Endometrial microvascular endothelial cells (primary cell): ENCODE measurements around the gene EME1. TPM values are rescaled to one million over a fixed set of nuclear protein-coding genes. Genes with fewer than 3 reads are reported as not detected.

Experiments
- in situ Hi-C: cut with HindIII; loops from 2 replicates; pipeline ENCODE4 v1.10.0; 2017; ENCODE audit warnings: low sequenced_read_pairs, low pct_unique_long_range_greater_than_20kb; ENCODE audit errors: inconsistent ontology term
- total RNA-seq: library from RNA; depleted of rRNA; stranded (reverse); fragments of >200 nt; gene quantifications from one replicate; pipeline ENCODE4 v1.2.3, GENCODE V29; 2015; ENCODE audit errors: inconsistent ontology term

Gene EME1
- total RNA-seq, 1 donor from 2014 or later: 3.1 TPM

DNA sequence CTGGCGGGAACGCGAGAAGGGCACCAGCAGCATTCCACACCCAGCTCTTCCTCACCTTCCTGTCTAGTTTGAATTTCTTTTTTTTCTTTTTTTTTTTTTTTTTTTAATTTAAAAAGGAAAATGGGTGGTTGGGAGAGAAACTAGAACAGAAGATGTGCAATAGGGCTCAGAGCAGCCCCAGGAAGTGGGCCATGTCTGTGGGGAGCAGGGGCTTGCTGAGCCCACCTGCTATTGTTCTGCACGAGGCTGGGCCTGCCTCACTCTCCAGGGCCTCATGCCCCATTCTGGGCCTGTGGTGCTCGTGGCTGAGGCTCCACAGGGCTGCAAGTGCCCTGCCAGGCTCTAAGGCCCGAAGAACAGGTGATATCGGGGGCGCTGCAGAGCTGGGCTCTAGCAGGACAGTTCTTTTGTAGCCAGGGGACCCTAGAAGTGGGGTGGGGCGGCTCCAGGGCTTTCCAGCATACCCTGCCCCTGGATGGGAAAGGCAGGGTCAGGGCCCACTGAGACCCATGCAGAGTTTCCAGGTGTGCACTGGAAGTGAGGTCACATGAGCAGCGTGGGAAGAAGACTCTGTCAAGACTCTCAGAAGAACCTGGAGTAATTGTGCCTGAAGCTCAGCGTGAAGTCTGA is 12.4 kb upstream of the EME1 start:
- in situ Hi-C loops: no loop called here

DNA sequence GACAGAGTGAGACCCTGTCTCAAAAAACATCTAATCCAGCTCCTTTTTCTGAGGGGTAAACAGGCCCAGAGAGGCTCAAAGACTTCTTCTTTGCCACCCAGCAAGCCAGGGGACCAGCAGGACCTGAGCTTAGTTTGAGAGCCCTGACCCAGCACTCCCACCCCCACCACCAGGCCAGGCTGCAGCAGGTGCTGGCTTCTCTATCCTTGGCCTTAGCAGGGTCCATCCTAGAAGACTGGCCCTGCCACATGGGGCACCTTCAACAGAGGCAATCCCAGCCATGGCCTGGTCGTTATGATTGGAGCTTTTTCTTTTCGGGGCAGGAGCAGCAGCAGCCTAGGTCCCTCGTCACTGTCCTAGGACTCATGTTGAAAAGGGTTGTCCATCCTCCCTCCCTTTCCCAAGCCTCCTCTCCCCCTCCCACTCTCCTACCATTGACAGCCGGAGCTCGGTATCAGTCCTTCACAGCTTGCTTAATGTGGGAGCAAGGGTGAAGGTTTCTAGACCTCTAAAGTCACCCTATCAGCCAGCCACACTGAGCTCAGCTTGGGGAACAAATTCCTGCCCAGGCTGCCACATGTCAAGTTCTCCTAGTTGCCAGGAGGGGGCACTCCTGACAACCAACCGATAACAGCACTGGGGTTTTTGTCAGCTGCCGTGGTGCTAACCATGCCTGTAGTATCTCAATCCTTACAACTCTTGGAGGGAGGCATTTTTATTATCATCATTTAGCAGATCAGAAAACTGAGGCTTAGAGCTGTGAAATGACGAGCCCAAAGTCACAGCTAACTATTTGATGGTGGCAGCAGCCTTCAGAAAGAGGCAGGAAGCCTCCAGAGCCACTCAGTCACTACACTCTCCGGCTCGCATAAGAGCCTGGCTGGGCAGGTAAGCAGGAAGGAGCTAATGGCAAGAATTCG is 11.2 kb upstream of the EME1 start:
- in situ Hi-C loops: no loop called here

DNA sequence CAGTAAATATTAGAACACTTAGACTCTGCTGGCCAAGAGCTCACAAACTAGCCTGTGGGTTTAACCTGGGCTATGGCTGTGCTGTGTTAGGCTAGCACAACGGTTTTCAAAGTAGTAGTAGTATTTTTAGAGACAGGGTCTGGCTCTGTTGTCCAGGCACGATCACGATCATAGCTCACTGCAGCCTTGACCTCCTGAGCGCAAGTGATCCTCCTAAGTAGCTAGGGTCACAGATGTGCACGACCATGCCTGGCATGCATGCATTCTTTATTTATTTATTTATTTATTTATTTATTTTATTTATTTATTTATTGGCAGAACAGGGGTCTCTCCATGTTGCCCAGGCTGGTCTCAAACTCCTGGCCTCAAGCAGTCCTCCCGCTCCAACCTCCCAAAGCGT is 10.4 kb upstream of the EME1 start:
- in situ Hi-C loops: no loop called here

DNA sequence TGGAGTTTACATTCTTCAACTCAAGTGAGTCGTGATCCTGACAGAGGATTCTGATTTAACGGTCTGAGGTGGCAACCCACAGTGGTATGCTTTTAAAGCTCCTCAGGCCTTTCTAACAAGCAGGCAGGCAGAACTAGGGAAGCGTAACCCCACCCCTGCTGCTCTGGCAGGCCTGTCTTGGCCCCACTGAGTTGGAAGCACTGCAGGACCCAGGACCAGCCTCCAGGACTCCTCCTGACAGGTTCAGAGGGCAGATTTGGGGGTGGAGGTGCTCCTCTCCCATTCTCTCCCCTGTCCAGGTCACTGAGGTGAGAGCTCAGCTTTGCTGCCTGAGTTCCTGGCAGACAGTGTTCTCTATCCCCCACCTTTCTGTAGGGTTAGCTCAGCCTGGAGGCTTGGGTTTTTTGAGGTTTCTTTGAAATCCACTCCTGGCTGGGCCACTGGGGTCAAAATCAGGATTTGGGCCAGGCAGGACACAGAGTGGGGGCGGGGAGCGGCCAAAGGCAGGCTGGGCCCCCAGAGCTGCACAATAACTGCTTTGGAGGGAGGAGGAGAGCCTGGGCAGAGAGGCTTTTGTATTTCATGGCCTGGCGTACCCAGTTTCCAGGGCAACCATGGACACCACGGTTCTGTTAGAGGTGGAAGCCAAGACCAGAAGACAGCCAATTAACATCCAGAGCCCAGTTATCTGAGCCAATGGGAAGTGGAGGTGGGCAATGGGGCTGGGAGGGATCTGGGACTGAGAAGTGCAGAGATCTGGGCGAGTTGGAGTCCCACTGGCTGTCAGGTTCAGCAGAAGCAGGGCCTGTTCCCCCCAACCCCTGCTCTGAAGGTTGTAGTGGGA is 9.6 kb upstream of the EME1 start:
- in situ Hi-C loops: no loop called here

DNA sequence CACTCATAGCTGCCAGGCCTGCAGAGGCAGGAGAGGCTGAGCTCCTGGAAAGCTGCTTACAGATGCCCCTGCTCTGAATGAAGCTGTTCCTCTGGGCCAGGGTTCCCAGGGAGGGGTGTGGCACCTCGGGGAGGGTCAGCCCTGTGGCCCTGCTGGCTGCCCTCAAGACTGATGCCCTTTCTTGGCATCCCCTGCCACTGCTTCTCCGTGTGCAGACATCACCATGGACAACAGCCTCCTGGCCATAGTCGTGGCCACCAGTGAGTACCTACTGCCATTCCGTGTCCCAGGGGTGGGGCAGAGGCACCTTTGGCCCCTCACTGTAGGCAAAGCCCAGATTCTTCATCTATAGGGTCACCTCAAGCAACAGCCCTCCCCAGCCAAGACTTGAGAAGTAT is 9.0 kb upstream of the EME1 start:
- in situ Hi-C loops: no loop called here

DNA sequence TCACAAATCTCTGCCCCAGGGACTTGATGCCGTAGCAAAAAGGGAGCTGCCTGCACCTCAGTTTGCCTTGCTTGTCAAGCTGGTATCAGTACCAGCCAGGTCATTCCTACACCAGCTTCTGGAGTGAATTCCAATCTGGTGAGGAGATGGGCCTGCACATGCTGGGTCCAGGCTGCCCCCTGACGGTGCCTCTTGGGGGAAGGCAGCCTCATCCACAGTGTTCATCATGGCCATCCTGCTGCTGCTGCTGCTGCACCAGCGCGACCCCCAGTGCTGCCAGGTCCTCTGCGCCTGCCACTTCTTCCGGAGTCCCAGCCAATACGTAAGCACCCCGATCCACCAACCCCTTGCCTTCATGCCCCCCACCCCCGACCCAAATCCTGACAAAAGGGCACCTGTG is 8.3 kb upstream of the EME1 start:
- in situ Hi-C loops: no loop called here

DNA sequence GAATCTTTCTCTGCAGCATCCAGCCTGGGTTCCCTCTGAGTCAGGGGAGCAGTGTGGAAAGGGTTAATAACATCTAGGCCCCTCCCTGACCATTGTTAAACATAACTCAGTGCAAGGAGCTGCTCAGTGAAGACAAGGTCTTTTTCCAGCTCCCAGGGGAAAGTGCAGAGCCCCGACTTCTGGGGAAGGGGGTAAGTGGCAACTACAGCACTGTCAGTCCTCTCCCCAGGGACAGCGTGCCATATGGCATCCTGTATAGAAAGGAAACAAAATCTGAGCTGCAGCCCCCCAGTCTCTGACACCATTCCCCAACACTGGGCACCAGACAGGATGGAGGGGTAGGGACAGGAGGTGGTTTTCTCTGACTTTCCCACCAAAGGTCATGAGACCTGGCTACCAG is 7.9 kb upstream of the EME1 start:
- in situ Hi-C loops: no loop called here

DNA sequence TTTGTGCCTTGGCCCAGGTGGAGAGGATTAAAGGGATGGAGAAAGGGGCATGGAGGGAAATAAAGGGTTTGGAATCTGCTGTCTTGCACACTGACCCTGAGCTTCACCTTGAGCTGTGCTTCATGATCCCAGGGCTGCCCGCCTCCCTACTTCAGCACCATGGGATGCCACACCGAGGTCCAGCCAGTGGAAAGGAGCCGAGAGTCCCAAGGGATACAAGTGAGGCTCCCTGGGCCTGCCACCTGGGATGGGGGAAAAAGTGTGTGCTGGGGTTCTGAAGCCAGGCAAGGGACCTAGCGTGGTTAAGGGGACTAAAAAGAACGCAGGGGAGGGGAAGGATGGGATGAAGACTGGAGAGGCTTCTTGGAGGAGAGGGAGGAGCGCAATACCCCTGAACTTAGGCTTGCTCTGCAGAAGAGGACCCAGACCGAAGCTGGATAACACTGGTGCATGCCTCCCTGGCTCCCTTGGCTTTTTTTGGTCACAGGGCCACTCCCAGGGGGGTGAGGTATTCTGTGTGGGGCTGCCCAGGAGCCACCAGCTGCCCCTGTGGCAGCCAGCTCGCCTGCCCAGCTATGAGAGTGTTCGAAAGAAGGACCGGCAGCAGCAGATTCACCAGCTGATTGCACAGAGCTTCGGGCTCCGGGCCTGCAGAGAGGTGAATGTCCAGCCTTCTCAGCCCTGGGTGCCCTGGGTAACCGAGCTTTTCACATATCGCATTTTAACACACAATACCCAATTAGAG is 7.2 kb upstream of the EME1 start:
- in situ Hi-C loops: no loop called here

DNA sequence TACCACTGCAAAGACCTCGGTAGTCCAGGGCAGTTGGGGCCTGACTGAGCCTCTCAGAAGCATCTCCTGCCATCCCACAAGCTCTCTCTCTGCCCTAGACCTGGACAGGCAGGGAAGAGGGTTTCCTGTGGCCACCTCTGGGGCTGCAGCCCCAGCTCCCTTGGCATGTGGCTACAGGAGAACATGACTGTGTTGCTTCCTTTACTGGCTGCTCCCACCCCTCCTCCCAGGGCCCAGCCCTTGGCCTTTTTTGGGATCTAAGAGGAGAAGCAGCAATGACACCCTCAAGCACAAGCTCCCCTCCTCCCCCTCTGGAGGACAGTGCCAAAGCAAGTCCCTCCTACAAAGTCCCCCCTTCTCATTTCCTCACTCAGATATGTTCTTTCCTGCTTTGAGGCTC is 5.6 kb upstream of the EME1 start:
- in situ Hi-C loops: no loop called here

DNA sequence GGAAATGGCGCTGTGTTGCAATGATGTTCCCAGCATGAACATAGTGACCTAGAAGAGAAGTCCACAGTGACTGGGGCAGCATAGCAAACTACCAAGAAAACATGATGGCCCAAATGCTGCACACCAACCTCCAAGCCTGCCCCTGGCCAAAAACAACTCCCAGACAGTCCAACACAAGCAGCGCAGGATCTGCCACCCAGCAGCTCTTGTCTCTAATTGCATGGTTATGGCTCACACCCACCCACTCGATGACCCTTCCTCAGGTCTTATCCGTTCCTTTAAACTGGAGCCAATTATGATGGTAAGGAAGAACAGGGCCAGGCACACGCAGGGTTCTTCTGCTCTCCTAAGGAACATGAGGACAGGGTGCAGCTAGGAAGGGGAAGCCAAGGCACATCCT is 3.0 kb upstream of the EME1 start:
- in situ Hi-C loops: no loop called here

DNA sequence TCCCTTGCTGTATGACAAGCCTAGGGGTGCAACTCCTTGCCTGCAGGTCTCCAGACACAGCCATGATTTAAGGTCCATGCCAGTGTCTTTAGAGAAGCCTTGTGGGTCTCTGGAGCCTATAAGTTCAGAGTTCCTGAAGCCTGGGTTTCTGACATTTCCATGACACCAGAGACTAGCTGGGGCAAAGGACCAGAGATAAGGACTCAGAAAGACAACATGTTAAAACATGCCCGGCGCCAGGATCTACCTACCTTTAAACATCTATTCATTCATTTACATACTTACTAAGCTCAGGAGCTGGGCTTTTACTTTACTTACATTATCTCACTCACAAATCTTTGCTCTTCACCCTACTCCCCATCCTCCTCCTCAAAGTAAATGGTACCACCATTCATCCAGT is 1.5 kb upstream of the EME1 start:
- in situ Hi-C loops: no loop called here

DNA sequence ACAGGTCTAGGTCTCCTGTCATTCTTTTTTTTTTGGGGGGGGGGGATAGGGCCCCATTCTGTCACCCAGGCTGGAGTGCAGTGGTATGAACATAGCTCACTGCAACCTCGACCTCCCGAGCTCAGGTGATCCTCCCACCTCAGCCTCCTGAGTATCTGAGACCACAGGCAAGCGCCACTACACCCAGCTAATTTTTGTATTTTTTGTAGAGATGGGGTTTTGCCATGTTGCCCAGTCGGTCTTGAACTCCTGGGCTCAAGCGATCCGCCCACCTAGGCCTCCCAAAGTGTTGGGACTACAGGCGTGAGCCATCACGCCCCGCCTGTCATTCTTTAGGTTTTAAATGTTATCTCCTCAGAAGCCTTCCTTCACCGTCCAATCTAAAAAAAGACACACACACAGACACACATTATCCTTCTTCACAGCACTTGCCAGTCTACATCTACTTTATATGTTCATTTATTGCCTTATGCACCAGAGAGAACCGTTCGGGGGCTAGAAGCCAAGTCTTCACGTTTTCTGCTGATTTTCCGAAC is 739 bp upstream of the EME1 start:
- in situ Hi-C loops: no loop called here

DNA sequence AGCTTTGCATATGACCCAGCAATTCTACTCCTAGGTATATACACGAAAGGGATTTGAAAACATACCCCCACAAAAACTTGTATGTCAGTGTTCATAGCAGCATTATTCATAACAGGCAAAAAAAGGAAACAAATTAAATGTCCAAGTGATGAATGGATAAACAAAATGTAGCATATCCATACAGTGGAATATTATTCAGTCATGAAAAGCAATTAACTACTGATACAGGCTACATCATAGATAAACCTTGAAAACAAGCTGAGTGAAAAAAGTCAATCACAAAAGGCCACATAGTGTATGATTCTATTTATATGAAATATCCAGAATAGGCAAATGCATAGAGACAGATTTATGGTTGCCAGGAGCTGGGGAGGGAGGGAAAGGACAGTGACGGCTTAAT is 676 bp downstream of the EME1 start:
- in situ Hi-C loops: no loop called here

DNA sequence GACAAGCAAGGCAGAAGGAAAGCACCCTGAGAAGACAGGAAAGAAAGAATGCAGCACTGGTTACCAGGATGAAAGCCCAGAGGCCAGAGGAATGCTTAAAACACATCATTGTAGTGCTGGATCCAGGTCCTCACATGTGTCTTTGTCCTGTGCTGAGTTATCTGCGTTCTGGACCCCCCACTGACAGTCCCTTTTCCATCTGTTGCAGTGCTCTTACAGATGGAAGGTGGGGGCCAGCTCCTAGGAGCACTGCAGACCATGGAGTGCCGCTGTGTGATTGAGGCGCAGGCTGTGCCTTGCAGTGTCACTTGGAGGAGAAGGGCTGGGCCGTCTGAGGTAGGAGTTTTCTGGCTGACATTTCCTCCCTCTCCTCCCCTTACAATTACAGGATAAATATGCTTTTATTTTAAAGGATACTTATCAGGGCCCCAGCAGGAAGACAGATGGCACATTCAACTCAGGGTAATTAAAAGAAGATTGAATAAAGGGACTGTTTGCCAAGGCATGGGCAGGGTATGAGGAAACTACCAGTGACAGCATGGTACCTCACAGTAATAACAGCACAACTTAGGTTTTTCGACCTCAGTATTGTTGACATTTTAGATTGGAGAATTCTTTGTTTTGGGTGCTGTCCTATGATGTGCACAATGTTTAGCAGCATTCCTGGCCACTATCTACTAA is 3.0 kb downstream of the EME1 start:
- in situ Hi-C loops: no loop called here

DNA sequence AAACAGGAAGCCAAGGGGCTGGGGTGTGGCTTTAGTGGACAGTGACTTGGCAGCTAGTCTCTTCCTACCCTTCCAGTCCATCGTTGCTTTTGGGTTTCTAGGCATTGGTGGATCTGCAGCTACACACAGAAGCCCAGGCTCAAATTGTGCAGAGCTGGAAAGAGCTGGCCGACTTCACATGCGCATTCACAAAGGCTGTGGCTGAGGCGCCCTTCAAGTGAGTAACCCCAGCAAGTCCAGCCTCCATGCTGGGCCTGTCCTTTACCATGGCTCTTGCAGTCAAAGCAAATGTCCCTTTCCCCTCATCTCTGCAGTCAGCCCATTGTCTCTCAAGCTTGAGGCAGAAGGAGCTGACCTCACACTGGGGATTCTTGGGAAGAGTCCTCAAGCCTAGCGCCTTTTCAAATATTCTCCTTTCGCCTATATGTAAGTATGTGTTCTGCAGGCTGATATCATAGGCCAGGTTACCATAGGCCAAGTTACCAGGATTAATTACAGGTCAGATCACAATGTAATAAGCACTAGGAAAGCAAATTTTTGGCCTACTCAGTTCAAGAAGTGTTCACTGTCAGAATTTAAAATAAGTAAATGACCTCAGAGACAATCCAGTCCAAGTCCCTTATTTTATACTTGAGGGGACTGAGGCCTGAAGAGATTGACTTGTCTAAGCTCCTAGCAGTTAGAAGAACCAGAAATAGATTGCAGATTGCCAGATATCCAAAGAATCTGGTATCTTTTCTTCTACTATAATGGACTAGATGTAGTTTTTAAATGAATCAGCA is 6.5 kb downstream of the EME1 start:
- in situ Hi-C loops: no loop called here

DNA sequence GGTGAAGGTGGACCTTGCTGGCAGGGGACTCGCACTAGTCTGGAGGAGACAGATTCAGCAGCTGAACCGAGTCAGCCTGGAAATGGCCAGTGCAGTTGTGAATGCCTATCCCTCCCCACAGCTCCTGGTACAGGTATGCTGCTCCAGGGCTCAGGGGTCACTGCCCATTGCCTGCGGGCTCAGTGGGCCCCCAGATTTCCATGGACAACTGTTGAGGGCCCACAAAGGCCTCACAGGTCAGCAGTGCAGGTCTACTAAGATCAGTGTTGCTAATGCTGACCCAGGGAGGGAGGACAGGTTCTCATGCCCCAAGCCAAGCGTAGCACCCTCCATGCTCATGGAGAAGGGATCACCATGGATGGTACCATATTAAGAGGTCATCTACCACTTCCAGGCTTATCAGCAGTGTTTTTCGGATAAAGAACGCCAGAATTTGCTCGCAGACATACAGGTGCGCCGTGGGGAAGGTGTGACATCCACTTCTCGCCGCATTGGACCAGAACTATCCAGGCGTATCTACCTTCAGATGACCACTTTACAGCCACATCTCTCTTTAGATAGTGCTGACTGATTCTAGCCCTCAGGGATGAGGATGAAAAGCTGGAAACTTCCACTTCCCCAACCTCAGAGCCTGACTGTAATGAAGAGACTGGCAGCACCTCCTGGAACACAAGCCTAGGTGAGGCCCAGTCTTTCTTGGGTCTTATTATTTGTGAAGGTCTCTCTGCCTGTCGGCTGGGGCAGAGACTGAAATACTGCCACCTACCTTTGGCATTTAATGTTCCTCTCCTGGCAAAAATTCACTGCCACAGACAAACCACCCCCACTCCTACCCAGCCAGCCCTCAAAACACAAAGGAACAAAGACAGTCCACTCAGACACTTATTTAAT is 7.6 kb downstream of the EME1 start:
- in situ Hi-C loops: no loop called here
